ENCODE data around the gene AHSP.
A peak's percentile ranks its signal among the peaks of the same experiment; 100 is the strongest.
"Not testable (repeated sequence)": the region's sequence is repeated elsewhere in the genome, so short reads cannot be mapped to it uniquely, and the experiment has no call there.

The AHSP gene

DNA sequence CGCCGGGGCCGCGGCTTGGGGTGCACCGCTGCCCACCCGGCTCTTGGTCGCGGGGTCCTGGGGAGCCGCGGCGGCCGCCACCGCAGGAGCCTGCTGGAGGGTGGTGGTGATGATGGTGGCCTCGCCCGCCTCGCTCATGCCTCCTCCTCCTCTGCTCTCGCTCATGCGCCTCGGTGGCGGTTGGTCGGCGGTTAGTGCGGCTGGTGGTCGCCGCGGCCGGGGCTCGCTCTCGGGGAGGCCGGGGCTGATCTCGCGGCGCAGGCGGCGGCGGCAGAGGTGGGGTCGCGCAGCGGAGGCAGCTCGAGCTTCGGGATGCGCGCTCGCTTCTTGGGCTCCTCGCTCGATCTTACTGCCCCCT, 41.6 kb downstream of the AHSP start:
- H3K27me3 Mint-ChIP-seq (ENCODE audit: low read depth, poor library complexity) = peaks cover 86% of the 10 kb centered on the region
- H3K4me1 Mint-ChIP-seq = no peaks in the 10 kb centered on the region
- H3K27ac Mint-ChIP-seq = no peak overlapping the region
- H3K4me3 Mint-ChIP-seq = peak overlapping the region; percentile 77
- peak; percentile 42 for DNase-seq
- H3K36me3 Mint-ChIP-seq (ENCODE audit: low read depth) = no peaks in the 10 kb centered on the region
- H3K9me3 Mint-ChIP-seq = peaks cover 40% of the 10 kb centered on the region
- TF ChIP-seq, protein P1, sequence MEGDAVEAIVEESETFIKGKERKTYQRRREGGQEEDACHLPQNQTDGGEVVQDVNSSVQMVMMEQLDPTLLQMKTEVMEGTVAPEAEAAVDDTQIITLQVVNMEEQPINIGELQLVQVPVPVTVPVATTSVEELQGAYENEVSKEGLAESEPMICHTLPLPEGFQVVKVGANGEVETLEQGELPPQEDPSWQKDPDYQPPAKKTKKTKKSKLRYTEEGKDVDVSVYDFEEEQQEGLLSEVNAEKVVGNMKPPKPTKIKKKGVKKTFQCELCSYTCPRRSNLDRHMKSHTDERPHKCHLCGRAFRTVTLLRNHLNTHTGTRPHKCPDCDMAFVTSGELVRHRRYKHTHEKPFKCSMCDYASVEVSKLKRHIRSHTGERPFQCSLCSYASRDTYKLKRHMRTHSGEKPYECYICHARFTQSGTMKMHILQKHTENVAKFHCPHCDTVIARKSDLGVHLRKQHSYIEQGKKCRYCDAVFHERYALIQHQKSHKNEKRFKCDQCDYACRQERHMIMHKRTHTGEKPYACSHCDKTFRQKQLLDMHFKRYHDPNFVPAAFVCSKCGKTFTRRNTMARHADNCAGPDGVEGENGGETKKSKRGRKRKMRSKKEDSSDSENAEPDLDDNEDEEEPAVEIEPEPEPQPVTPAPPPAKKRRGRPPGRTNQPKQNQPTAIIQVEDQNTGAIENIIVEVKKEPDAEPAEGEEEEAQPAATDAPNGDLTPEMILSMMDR (IDR thresholded peaks at IDR 0.05) = no peak

DNA sequence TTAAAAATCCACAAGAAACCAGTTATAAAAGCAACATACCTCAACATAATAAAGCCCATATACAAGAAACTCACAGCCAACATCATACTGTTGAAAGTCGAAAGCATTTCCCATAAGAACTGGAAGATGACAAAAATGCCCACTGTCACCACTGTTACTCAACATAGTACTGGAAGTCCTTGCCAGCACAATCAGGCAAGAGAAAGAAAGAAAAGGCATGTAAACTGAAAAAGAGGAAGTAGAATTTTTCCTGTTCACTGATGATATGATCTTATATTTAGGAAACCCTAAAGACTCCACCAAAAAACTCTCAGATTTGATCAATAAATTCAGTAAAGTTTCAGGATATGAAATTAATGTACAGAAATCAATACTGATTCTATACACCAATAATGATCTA, 45.1 kb downstream of the AHSP start:
- DNase-seq = no peak
- peaks cover 64% of the 10 kb centered on the region for H3K9me3 Mint-ChIP-seq
- peaks cover 4% of the 10 kb centered on the region for H3K36me3 Mint-ChIP-seq (ENCODE audit: low read depth)
- no peak overlapping the region for H3K4me3 Mint-ChIP-seq
- H3K27me3 Mint-ChIP-seq (ENCODE audit: low read depth, poor library complexity) = peaks cover 63% of the 10 kb centered on the region
- H3K4me1 Mint-ChIP-seq = no peaks in the 10 kb centered on the region
- TF ChIP-seq, protein P1 (IDR thresholded peaks at IDR 0.05) = no peak
- H3K27ac Mint-ChIP-seq = no peak overlapping the region

DNA sequence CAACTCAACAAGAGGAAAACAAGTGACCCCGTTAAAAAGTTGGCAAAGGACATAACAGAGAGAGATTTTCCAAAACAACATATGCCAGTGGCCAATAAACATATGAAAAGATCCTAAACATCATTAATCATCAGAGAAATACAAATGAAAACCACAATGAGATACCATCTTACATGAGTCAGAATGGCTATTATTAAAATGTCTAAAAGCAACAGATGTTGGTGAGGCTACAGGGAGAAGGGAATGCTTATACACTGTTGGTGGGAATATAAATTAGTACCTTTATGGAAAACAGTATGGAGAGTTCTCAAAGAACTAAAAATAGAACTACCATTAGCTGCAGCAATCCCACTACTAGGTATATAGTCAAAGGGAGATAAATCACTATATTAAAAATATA, 46.5 kb downstream of the AHSP start:
- H3K36me3 Mint-ChIP-seq (ENCODE audit: low read depth); DNase-seq: not testable (repeated sequence)

DNA sequence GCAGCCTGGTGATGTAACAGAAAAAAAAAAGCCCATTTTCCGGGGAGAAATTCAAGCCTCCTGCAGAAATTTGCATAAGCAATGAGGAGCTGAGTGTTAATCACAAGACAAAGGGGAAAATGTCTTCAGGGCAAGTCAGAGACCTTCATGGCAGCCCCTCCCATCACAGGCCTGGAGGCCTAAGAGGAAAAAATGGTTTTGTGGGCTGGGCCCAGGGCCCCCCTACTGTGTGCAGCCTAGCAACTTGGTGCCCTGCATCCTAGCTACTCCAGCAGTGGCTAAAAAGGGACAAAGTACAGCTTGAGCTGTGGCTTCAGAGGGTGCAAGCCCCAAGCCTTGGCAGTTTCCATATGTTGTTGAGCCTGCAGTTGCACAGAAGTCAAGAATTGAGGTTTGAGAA, 49.7 kb downstream of the AHSP start:
- Mint-ChIP-seq H3K27me3 (ENCODE audit: low read depth, poor library complexity) (peaks cover 21% of the 10 kb centered on the region), H3K4me3 (no peak overlapping the region), H3K4me1 (no peaks in the 10 kb centered on the region), H3K9me3 (peaks cover 65% of the 10 kb centered on the region), H3K27ac (no peak overlapping the region), H3K36me3 (ENCODE audit: low read depth) (peaks cover 4% of the 10 kb centered on the region)
- no peak for DNase-seq
- TF ChIP-seq, protein P1 (IDR thresholded peaks at IDR 0.05) = no peak

More for the DNA sequence above, 46.5 kb downstream of the AHSP start:
- H3K27ac Mint-ChIP-seq, H3K4me1 Mint-ChIP-seq, H3K4me3 Mint-ChIP-seq: not testable (repeated sequence)
- H3K9me3 Mint-ChIP-seq = peaks cover 67% of the 10 kb centered on the region
- H3K27me3 Mint-ChIP-seq (ENCODE audit: low read depth, poor library complexity) = peaks cover 54% of the 10 kb centered on the region

Data from nephron progenitor cell (in vitro differentiated cells).